GM23338 (cell line): ENCODE results near the gene NUSAP1. TPM values are rescaled to one million over a fixed set of nuclear protein-coding genes. Genes with fewer than 3 reads are reported as not detected.

Experiments used
- ATAC-seq: fragments of 200-7000 bp; cut with Tn5 transposase; 3 replicates; pipeline ENCODE4 v1.9.1; 2020
- DNase-seq: peaks from one replicate; pipeline ENCODE4 v3.0.0-alpha.2; 2015; ENCODE audit warnings: low spot score
- H2AFZ ChIP-seq: fragments of 200-600 bp; sonication (generic); 2 replicates; pipeline ENCODE4 v1.8.0; 2016; ENCODE audit warnings: antibody characterized with exemption, mild to moderate bottlenecking, moderate library complexity
- H3F3A ChIP-seq: fragments of 200-600 bp; sonication (generic); replicated peaks from 2 replicates; pipeline ENCODE4 v1.8.0; 2017; ENCODE audit warnings: antibody characterized with exemption, mixed run types, low read depth
- H3K27ac ChIP-seq: fragments of 200-600 bp; sonication (generic); 2 replicates; pipeline ENCODE4 v1.6.1; 2016; ENCODE audit warnings: low read depth
- H3K27me3 ChIP-seq: fragments of 200-600 bp; sonication (generic); 2 replicates; pipeline ENCODE4 v1.8.0; 2016; ENCODE audit warnings: mild to moderate bottlenecking, mixed run types, moderate library complexity; ENCODE audit not compliant: insufficient read depth
- H3K36me3 ChIP-seq: fragments of 200-600 bp; sonication (generic); 2 replicates; pipeline ENCODE4 v1.8.0; 2016; ENCODE audit warnings: mild to moderate bottlenecking; ENCODE audit not compliant: insufficient read depth
- H3K4me1 ChIP-seq: fragments of 200-600 bp; sonication (generic); 2 replicates; pipeline ENCODE4 v1.8.0; 2016; ENCODE audit warnings: mild to moderate bottlenecking, moderate library complexity; ENCODE audit not compliant: insufficient read depth
- H3K4me2 ChIP-seq: fragments of 200-600 bp; sonication (generic); 2 replicates; pipeline ENCODE4 v1.7.1; 2017; ENCODE audit warnings: mixed run types
- H3K4me3 ChIP-seq: fragments of 200-600 bp; sonication (generic); 2 replicates; pipeline ENCODE4 v1.6.1; 2016; ENCODE audit warnings: mixed run types
- H3K79me2 ChIP-seq: fragments of 200-600 bp; sonication (generic); replicated peaks from 2 replicates; pipeline ENCODE4 v1.8.0; 2017; ENCODE audit warnings: mild to moderate bottlenecking; ENCODE audit not compliant: insufficient read depth
- H3K9me2 ChIP-seq: fragments of 200-600 bp; sonication (generic); 2 replicates; pipeline ENCODE4 v1.8.0; 2017; ENCODE audit not compliant: insufficient read depth
- H4K20me1 ChIP-seq: fragments of 200-600 bp; sonication (generic); replicated peaks from 2 replicates; pipeline ENCODE4 v1.8.0; 2017; ENCODE audit warnings: mild to moderate bottlenecking; ENCODE audit not compliant: insufficient read depth
- H3K27ac Mint-ChIP-seq: 2 replicates; pipeline ENCODE4 v1.8.0; 2020; ENCODE audit warnings: inconsistent platforms, mild to moderate bottlenecking, moderate library complexity, mixed read lengths
- H3K27me3 Mint-ChIP-seq: 3 replicates; pipeline ENCODE4 v1.8.0; 2022; ENCODE audit warnings: low read depth, mild to moderate bottlenecking, moderate library complexity, mixed read lengths, inconsistent platforms; ENCODE audit not compliant: insufficient read depth, poor library complexity
- H3K36me3 Mint-ChIP-seq: 3 replicates; pipeline ENCODE4 v1.8.0; 2021; ENCODE audit warnings: low read depth, mild to moderate bottlenecking, inconsistent platforms, moderate library complexity, mixed read lengths
- H3K4me1 Mint-ChIP-seq: 3 replicates; pipeline ENCODE4 v1.8.0; 2020; ENCODE audit warnings: mild to moderate bottlenecking, inconsistent platforms, mixed read lengths
- H3K4me3 Mint-ChIP-seq: 3 replicates; pipeline ENCODE4 v1.8.0; 2021; ENCODE audit warnings: moderate library complexity, mild to moderate bottlenecking, inconsistent platforms, mixed read lengths
- H3K9me3 Mint-ChIP-seq: 3 replicates; pipeline ENCODE4 v1.8.0; 2020; ENCODE audit warnings: moderate library complexity, mild to moderate bottlenecking, inconsistent platforms, mixed read lengths
- CREB1 ChIP-seq: fragments of 250-450 bp; sonication (Bioruptor Pico); IDR thresholded peaks from 2 replicates; pipeline ENCODE4 v1.5.0; 2020; ENCODE audit warnings: low read depth, mild to moderate bottlenecking, moderate library complexity
- ETS1 ChIP-seq: IDR thresholded peaks from 2 replicates; pipeline ENCODE4 v1.6.1; 2016; ENCODE audit warnings: antibody characterized with exemption
- EZH2 ChIP-seq: fragments of 200-600 bp; sonication (generic); IDR thresholded peaks from one replicate; pipeline ENCODE4 v1.8.0; 2017; ENCODE audit warnings: antibody characterized with exemption, mild to moderate bottlenecking, low read depth; ENCODE audit not compliant: unreplicated experiment
- JUNB ChIP-seq: IDR thresholded peaks from one replicate; pipeline ENCODE4 v1.6.1; 2016; ENCODE audit warnings: antibody characterized with exemption; ENCODE audit not compliant: unreplicated experiment
- NANOG ChIP-seq: IDR thresholded peaks from 2 replicates; pipeline ENCODE4 v1.6.1; 2016; ENCODE audit warnings: antibody characterized with exemption, borderline replicate concordance
- POLR2AphosphoS5 ChIP-seq: IDR thresholded peaks from 2 replicates; pipeline ENCODE4 v1.6.1; 2016; ENCODE audit warnings: antibody characterized with exemption, low read depth
- REST ChIP-seq: IDR thresholded peaks from one replicate; pipeline ENCODE4 v1.6.1; 2018; ENCODE audit warnings: antibody characterized with exemption; ENCODE audit not compliant: unreplicated experiment
- STAT1 ChIP-seq: IDR thresholded peaks from one replicate; pipeline ENCODE4 v1.6.1; 2016; ENCODE audit warnings: antibody characterized with exemption; ENCODE audit not compliant: unreplicated experiment
- ZNF462 ChIP-seq: fragments of 250-450 bp; sonication (Bioruptor Pico); IDR thresholded peaks from 2 replicates; pipeline ENCODE4 v1.5.0; 2020; ENCODE audit warnings: mild to moderate bottlenecking, moderate library complexity
- polyA plus RNA-seq: library from polyadenylated mRNA; unstranded; fragments of >200 nt; fragmentation: Nextera tagmentation; extraction: Ambion mirVana; gene quantifications from 2 replicates; pipeline ENCODE4 v1.2.1, GENCODE V29; 2016
- total RNA-seq: library from RNA; depleted of rRNA; stranded (reverse); fragments of >200 nt; shearing (Covaris generic); gene quantifications from 2 replicates; pipeline ENCODE4 v1.2.3, GENCODE V29; 2014

NUSAP1 gene
- total and polyA plus RNA-seq, 2 experiments from 2014 or later: 126 to 272 TPM

GRCh38 chr15:41423979-41424659 is 91.4 kb downstream of the NUSAP1 start:
- no peak overlapping the region for H3K4me3 Mint-ChIP-seq
- Histone ChIP-seq H3K4me1 (no peaks in the 10 kb centered on the region), H3F3A (no peaks in the 10 kb centered on the region; the same call in 1 of the 2 replicates), H3K9me2 (no peaks in the 10 kb centered on the region), H4K20me1 (peaks cover 43% of the 10 kb centered on the region), H3K27me3 (no peaks in the 10 kb centered on the region), H3K79me2 (peaks cover 94% of the 10 kb centered on the region), H3K27ac (no peak overlapping the region), H3K36me3 (no peaks in the 10 kb centered on the region), H2AFZ (no peak overlapping the region), H3K4me3 (no peak overlapping the region), H3K4me2 (no peak overlapping the region)
- DNase-seq (no peak), ATAC-seq (no peak)
- no peaks in the 10 kb centered on the region; the same call in 2 of the 3 replicates for H3K9me3 Mint-ChIP-seq
- no peak overlapping the region for H3K27ac Mint-ChIP-seq
- TF ChIP-seq STAT1 (no peak), REST (no peak), CREB1 (no peak), ZNF462 (CRISPR knock-in tag) (no peak), ETS1 (no peak), EZH2 (no peak), POLR2AphosphoS5 (no peak), JUNB (no peak), NANOG (no peak)
- peaks cover 4% of the 10 kb centered on the region; the same call in 2 of the 3 replicates for H3K4me1 Mint-ChIP-seq
- H3K36me3 Mint-ChIP-seq: peaks cover 12% of the 10 kb centered on the region
- peaks cover 3% of the 10 kb centered on the region for H3K27me3 Mint-ChIP-seq
